NCI-H1092 treated with DMSO at 0.1 percent for 48 hours (cell line): ENCODE data around the gene EEF1AKMT3.
"Not testable (repeated sequence)": the region's sequence is repeated elsewhere in the genome, so short reads cannot be mapped to it uniquely, and the experiment has no call there.

ENCODE experiments used
- DNase-seq: peaks from one replicate; lab custom pipeline; 2025; lab: John Stamatoyannopoulos, UW

The EEF1AKMT3 gene

GRCh38 chr12:57817261-57817989 lies 45.0 kb downstream of the EEF1AKMT3 start:
- DNase-seq: no peak

DNA sequence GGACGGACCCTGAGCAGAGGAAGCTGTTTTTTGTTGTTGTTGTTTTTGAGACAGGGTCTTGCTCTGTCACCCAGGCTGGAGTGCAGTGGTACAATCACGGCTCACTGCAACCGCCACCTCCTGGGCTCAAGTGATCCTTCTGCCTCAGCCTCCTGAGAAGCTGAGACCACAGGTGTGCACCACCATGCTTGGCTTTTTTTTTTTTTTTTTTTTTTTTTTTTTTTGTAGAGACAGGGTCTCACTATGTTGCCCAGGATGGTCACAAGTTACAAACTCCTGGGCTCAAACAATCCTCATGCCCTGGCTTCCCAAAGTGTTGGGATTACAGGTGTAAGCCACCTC lies 45.5 kb downstream of the EEF1AKMT3 start:
- DNase-seq: not testable (repeated sequence)

GRCh38 chr12:57820119-57820518 lies 47.7 kb downstream of the EEF1AKMT3 start:
- not testable (repeated sequence) for DNase-seq

- not testable (repeated sequence) for DNase-seq
Observed at GRCh38 chr12:57821015-57821414, 48.6 kb downstream of the EEF1AKMT3 start.

DNA sequence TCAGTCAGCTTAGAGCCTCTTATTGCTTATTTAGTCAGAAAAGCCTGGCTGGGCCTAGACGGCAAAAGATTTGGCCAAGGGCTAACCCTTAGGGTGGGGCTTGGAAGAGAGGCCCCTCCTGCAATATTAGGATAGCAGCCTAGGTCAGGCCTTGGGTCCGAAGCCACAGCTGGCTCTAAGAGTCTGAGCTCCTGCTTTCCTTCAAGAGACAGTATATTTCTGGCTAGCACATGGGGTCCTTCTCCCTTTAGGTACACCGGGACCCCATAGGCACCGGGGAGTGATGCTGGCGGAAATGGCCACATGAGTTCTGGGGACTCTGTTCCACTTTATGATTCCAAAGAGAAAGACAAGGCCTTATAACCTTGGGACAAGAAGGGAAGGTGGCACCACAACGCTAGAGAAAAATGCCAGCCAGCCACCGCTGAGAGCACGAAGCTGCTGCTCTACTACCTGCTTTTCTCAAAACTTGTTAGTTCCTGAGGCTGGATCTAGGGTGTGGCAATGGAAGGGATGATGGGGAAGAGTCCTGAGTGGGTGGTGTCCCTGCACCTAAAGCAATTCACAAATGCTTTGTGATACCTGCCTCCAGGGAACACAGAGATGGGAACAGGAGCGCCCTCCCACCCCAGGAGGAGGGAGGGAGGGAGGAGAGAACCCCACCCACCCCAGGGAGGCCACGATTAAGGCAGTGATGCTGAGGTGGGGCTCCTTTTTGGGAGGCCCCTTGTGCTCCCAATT lies 49.2 kb downstream of the EEF1AKMT3 start:
- DNase-seq: no peak

- DNase-seq: no peak
Observed at GRCh38 chr12:57822392-57823130, 50.1 kb downstream of the EEF1AKMT3 start.

GRCh38 chr12:57823131-57823907 lies 50.9 kb downstream of the EEF1AKMT3 start:
- DNase-seq: no peak

- no peak for DNase-seq
Observed at GRCh38 chr12:57823908-57824640, 51.7 kb downstream of the EEF1AKMT3 start.

GRCh38 chr12:57825451-57825850 lies 53.0 kb downstream of the EEF1AKMT3 start:
- DNase-seq: no peak

DNA sequence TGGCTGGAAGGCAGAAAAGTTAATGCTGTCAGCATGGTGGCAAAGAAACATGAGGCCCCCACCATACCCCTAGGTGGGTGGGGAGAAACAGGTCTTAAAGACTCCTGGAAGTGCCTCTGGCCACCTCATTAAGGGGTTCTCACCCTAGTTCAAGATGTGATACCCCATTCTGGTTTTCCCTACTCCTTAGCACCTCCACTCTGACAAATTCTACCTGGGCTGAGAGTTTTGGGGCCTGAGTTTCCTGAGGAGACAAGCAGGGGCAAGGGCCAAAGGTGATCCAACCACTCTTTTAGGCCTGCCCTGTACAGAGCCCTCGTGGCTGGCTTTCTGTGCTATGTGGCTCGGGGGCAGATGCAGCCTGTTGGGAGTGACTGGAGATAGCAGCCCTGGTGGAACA lies 54.0 kb downstream of the EEF1AKMT3 start:
- no peak for DNase-seq

DNA sequence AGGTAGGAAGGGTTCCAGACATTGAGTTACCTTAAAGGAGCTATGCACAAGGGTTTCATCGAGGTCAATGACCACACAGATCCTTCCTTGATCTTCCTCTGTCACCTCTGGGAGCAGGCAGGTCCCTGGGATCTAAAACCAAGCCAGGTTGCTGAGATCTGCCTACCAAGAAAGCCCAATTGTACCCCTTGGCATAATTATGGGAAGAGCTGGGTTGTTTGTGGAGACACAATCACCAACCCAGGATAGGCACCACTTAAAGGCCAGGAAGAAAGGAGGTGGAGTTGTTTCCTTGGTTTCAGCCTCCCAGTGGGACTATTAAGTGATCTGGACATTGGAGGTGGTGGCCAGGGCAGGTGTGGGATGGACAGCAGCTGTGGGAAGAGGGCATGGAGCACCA lies 54.6 kb downstream of the EEF1AKMT3 start:
- no peak for DNase-seq

DNA sequence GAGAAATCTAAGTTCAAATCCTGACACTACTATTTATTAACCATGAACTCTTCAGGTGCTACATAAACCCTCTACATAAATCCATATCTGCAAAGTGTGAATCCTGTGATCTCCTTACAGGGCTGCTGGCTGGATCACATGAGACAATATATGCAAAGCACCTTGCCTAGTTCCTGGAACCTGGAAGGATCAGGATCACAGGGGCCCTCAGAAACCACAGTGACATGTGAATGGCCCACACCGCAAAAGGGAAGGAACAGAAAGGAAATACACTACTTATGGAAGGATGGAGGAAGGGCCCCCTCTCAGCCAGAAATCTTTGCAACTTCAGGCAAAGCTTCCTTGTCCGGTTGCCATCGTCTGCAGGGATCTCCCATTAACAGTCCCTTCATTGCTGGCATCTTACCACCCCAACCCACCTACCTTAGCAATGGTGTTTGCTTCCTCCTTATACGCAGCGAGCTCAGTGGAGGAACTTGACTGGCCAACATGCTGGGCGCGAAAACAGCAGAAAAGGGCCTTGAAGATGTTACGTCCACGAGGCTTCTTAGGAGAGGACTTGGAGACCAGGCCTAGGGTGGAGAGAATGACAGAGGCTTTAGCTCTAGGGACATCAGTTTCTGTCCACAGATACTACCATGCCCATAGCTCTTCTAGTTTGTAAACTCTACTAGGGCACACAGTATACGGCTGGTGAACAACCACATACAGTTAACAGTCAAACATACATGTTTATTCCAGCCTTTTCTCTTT lies 56.8 kb downstream of the EEF1AKMT3 start:
- no peak for DNase-seq

DNA sequence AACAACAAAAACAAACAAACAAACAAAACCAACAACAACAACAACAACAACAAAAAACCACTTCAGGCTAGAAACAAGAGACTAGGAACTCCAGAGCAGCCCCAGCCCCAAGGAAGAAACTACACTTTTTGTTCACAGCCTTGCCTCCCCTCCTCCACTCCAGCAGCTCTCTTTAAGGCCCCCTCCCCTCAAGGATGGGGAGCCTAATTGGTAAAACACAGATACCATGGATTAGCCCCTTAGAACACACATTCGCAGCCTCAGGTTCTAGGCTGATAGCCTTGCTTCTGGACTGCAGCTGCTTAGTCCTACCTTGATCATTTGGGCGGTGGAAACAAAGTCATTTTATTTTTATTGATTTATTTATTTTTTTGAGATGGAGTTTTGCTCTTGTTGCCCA lies 58.0 kb downstream of the EEF1AKMT3 start:
- DNase-seq: no peak
